GM19468 (cell line): ENCODE results near the gene SYTL2.

ENCODE experiments used
- ATAC-seq: cut with Tn5 transposase; IDR thresholded peaks from one replicate; pipeline ENCODE4 v1.9.1; 2021; ENCODE audit warnings: mild to moderate bottlenecking, moderate library complexity, moderate number of reproducible peaks; ENCODE audit not compliant: unreplicated experiment; ENCODE audit errors: extremely low read depth

The SYTL2 gene

DNA sequence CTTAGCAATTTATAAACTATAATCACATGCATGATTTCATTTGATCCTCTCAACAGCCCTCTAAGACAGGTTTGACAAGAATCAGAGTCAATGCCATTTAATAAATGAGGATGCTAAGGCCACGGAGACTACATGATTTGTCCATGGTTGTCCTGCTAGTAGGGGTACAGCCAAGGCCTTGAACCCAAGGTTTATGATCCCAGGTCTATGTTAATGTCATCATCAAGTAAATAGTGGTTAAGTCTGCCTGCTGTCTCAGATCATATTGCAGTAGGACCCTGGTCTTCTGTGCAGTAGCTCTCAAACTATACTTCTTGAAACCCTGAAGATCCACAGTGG is 17.7 kb upstream of the SYTL2 start:
- no peak for ATAC-seq

DNA sequence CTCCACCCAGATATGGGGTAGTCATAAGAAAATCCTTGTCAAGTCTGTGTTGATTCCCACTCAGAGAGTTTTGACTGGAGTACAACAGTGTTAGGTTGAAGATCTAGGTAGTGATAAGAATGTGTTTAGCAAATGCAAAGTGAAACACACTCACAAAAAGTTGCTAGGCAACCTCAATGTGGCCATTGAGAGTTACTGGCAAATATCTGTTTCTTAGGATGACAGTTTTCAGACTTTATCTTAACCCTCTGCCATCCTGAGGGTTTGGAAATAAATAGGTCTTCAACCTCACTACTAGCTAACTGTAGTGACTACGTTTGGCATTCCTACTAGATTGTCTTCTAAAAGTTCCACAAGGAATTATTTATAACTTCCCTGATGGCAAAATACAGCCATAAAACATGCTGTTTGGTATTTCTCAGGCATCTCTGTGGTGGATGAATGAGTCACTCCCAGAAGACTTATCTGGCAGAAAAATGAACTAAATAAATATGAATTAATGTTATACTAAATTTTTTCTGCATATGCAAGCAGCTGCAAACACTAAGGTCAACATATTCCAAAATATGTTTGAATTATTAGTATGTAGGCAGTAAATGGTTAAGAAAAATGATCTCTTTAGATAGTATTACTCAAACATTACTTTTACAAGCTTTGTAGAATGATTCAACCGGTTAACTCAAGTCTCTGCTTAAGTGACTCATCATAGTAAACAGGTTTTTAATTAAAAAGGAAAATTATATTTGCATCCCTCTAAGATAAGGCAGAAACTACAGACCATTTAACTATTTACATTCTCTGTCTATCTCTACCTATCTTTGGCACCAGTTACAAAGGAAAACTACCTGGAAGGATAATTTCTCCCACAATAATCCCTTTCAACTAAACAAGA is 17.1 kb upstream of the SYTL2 start:
- ATAC-seq, result no peak

- no peak for ATAC-seq
Observed at GRCh38 chr11:85826116-85826855, 15.3 kb upstream of the SYTL2 start.

DNA sequence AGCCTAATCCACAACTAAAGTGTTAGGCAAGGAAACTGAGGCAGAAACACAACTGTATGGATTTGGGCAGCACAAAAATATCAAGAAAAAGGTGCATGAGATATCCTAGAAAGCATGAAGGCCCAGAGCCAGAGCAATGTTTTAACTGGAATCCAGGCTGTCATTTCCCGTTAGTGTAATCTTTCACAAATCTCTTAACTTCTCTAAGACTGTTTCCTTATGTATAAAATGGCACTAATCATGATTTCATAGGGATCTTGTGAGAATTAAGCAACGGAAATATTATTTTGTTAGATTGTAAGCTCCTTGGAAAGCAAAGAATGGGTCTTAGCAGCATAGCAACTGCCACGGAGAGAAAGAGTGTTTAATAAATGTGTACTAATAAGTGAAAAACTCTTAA is 14.7 kb upstream of the SYTL2 start:
- no peak for ATAC-seq

GRCh38 chr11:85823816-85824215 is 12.9 kb upstream of the SYTL2 start:
- no peak for ATAC-seq

DNA sequence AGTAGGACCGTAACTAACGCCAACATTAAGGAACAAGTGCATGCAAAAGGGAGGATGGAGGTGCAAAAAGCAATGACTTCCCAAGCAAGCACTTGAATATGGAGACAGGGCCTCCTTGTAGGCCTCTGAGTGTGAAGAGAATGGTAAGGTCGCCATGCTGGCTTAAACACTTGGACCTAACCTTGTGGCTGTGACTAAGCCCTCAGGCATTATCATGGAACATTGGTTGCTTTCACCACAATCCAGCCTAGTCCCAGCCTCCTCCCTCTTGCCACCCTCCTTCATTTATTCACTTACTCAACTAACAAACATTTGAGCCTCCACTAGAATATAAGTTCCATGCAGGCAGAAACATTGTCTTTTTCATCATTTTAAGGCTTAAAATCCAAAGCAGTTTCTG is 11.9 kb upstream of the SYTL2 start:
- no peak for ATAC-seq

GRCh38 chr11:85821636-85822035 is 10.7 kb upstream of the SYTL2 start:
- ATAC-seq, result no peak

GRCh38 chr11:85819441-85819840 is 8.5 kb upstream of the SYTL2 start:
- no peak for ATAC-seq

DNA sequence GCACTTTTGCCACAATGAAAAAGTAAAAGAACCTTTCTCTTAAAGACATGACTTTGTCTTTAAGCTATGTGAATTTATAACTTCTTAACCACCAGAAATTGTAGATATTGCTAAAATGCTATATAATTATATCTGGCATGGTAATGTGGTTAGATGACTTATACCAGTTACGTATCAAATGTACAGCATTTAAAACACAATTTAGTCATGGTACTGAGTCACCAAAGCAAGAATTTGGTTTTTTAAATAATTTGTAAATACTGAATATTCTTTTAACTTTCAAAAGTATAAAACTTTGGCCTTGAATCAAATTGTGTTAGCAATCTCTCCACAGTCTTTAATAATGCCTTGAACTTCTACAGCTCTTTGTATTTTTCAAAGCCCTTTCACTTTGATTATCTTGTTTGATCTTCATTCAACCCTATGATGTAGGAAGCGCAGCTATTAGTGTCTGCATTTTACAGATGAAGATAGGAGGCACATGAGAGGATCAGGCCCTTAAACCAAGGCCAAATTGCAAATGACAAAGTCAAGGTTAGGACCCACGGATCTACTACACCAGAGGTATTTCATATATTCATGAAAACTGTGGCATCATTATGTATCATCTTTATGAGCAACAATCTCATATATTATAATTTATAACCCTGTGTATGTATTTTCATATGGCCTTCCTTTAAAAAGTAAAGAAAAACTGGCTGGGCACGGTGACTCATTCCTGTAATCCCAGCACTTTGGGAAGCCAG is 4.4 kb upstream of the SYTL2 start:
- ATAC-seq, result no peak

- no peak for ATAC-seq
Observed at GRCh38 chr11:85813721-85814120, 2.8 kb upstream of the SYTL2 start.

- ATAC-seq, result no peak
Observed at GRCh38 chr11:85811624-85812023, 683 bp upstream of the SYTL2 start.

DNA sequence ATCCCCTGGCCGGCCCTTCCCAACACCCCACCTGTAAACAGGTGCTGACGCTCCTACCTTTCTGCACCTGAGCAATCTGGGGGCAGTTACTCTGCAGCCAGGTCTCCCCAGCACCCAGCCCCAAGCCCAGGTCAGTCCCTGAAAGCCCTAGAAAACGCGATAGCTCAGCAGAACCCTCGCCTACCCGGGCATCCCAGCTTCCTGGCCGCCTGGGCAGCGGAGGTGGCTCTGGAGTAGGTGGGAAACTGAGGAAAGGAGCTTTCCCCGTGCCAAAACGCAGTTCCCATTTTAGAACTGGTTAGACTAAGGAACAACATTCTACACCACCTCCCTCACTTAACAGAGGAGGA is 445 bp downstream of the SYTL2 start:
- no peak for ATAC-seq

DNA sequence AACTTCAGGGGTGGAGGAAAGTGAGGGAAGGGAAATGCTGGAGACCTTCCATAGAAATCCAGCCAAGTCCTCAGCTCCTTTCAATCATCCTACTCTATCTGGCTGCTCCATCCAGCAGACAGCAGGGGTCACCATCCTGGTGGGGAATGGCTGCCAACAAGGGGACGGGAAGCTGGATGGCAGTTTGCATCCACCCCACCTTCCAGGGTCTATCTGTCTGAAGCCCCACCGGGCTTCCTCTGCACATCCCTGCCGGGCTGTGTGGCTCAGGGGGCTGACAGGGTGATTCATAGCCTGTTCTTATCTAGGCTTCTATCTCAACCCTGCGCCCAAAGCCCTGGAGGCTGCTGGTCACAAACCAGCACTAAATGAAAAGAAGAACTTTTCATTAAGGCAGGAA is 1.1 kb downstream of the SYTL2 start:
- no peak for ATAC-seq

DNA sequence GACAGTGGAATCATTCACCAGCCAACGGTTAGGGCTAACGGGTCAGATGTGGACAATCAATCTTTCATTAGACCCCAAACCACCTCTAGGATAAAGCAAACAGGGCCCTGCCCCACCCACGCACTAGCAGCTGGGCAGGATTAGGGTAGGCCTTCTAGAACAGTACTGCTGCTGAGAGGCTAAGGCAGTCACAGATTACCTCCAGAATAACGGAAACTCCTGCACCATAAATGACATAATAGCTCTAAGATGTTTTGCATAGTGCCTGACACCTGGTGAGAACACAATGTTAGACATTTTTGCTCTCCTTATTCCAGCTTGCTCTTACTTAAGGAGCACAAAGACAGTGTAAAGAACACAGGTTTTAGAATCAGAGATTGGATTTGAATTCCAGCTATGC is 1.8 kb downstream of the SYTL2 start:
- ATAC-seq, result no peak

DNA sequence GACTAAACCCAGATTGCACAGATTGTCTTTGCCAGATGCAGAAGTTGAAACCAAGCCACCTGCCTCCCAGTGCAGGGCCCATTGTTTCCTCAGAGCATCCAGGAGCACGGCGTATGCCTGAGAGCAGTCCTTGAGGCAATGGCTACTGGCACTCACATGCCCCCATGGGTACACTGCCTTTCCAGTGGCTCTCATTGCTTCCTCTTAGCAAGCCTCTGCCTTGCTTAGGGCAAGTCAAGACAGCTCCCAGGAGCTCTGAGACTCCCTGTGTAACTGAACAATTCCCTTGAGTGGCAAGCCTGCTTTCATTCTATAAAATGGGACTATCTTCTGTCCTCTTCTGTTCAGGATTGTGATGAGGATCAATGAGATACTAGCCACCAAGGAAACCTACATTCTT is 4.1 kb downstream of the SYTL2 start:
- ATAC-seq, result no peak

DNA sequence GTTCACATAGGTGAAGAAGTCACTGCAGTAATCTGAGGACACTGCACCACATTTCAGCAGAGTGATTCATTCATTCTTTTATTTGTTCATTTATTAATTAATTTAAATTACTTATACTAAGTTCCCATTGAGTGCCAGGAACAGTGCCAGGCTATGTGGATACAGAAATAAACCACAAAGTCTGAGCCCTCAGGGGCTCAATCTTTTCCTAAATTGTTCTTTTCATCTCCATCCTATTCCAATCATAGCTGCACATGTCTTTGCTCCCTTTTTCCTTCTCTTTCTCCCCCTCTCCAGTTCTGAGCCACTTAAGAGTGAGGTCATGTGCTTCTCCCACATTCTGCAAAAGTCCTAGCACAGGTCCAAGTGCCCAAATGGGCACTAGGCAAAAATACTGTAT is 4.9 kb downstream of the SYTL2 start:
- no peak for ATAC-seq

- ATAC-seq, result no peak
Observed at GRCh38 chr11:85805387-85805786, 5.6 kb downstream of the SYTL2 start.

- ATAC-seq, result no peak
Observed at GRCh38 chr11:85803920-85804319, 7.0 kb downstream of the SYTL2 start.

- ATAC-seq, result no peak
Observed at GRCh38 chr11:85803303-85803702, 7.6 kb downstream of the SYTL2 start.

- ATAC-seq, result no peak
Observed at GRCh38 chr11:85801527-85801926, 9.4 kb downstream of the SYTL2 start.
